ENCODE data around the gene TRMT2B. TPM values are rescaled to one million over a fixed set of nuclear protein-coding genes. Genes with fewer than 3 reads are reported as not detected.

Gene TRMT2B
- total RNA-seq, 4 donors from 2014 or later = 11.3 to 22.7 (median 16.7) TPM

DNA sequence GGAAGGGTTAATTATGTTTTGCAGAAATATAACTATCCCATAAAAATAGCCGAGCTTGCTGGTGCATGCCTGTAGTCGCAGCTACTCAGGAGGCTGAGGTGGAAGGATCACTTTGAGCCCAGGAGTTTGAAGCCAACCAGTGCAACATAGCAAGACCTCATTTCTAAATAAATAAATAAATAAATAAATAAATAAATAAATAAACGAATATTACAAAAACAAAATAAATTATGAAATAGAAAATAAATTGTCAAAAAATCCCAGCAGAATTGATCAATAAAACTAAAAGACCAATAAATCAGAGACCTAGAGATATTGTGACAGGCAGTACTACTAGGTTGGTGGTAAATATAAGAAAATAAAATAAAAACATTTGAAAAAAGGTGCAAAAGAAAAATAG is 89.1 kb downstream of the TRMT2B start:
- Histone ChIP-seq H3K27ac (no peak overlapping the region), H3K4me1 (no peaks in the 10 kb centered on the region), H3K36me3 (no peaks in the 10 kb centered on the region), H3K27me3 (no peaks in the 10 kb centered on the region), H3K9me3 (no peaks in the 10 kb centered on the region), H3K4me3 (no peak overlapping the region)
- ATAC-seq = no peak
- WGBS, 2 donors (ENCODE audit: low coverage in 1 of 2) = 79 to 89% methylated on average over 3 of the region's 3 CpGs
- TF ChIP-seq POLR2AphosphoS5 (IDR thresholded peaks at IDR 0.05) (no peak), CTCF (IDR thresholded peaks at IDR 0.05) (no peak), EP300 (IDR thresholded peaks at IDR 0.05) (no peak)

Other genes starting within 250 kb of the TRMT2B start
- 10 to 100 TPM in 2 of 4 donors, 1 to 10 TPM in 2; 7.7 to 12.6 (median 9.8) TPM for gene CSTF2, start 231.7 kb downstream of the TRMT2B start, total RNA-seq
- under 1 TPM in 1 of 4 donors, not detected in 3; 0.31 TPM for gene NOX1, start 177.8 kb downstream of the TRMT2B start, total RNA-seq
- gene XKRX, start 123.2 kb downstream of the TRMT2B start, total RNA-seq = under 1 TPM in 1 of 4 donors, not detected in 3; 0.16 TPM
- not detected for gene ARL13A, start 82.4 kb downstream of the TRMT2B start, total RNA-seq
- 10 to 100 TPM in 3 of 4 donors, 1 to 10 TPM in 1; 9.3 to 26.1 (median 16.9) TPM for gene TMEM35A, start 26.8 kb upstream of the TRMT2B start, total RNA-seq
- gene CENPI, start 46.1 kb upstream of the TRMT2B start, total RNA-seq = 1 to 10 TPM in 3 of 4 donors, under 1 TPM in 1; 0.93 to 3.1 (median 2.1) TPM
- under 1 TPM; 0.20 to 0.54 (median 0.31) TPM for gene DRP2, start 167.7 kb upstream of the TRMT2B start, total RNA-seq
- gene TAF7L, start 239.2 kb upstream of the TRMT2B start, total RNA-seq = under 1 TPM in 1 of 4 donors, not detected in 3; 0.27 TPM